BJ (cell line): Measurements from ENCODE around the gene MEIS1. TPM values are rescaled to one million over a fixed set of nuclear protein-coding genes. Genes with fewer than 3 reads are reported as not detected.

Experiments
- CTCF ChIA-PET: fragments of 350-600 bp; formaldehyde crosslinking; extraction: SDS; loops from one replicate; lab custom pipeline; 2021; ENCODE audit warnings: antibody characterized with exemption, inconsistent platforms; lab: Yijun Ruan, JAX
- POLR2A ChIA-PET: fragments of 300-600 bp; sonication (Branson Sonifier 250); formaldehyde crosslinking; extraction: SDS; loops from one replicate; lab custom pipeline; 2021; ENCODE audit warnings: antibody characterized with exemption; lab: Charles Lee
- DNase-seq: peaks from one replicate; pipeline ENCODE4 v3.0.0-alpha.2; 2011; ENCODE audit warnings: low read depth
- H3K27me3 ChIP-seq: 2 replicates; pipeline ENCODE4 v1.6.0; 2011; ENCODE audit warnings: low read length; ENCODE audit not compliant: control insufficient read depth, insufficient read depth
- H3K36me3 ChIP-seq: 2 replicates; pipeline ENCODE4 v1.5.1; 2011; ENCODE audit warnings: low read length; ENCODE audit not compliant: control insufficient read depth, insufficient read depth
- H3K4me3 ChIP-seq: 2 replicates; pipeline ENCODE4 v1.5.1; 2011; ENCODE audit warnings: low read depth, mild to moderate bottlenecking, control low read depth, low read length
- CTCF ChIP-seq: IDR thresholded peaks from 2 replicates; pipeline ENCODE4 v1.5.1; 2011; ENCODE audit warnings: low read depth, mild to moderate bottlenecking, control low read depth, inconsistent platforms, low read length, moderate library complexity; ENCODE audit not compliant: insufficient read depth
- polyA plus RNA-seq: library from polyadenylated mRNA; depleted of rRNA; stranded (reverse); fragments of >200 nt; gene quantifications from 2 replicates; pipeline ENCODE4 v1.2.3, GENCODE V29; 2011

Gene MEIS1
- polyA plus RNA-seq, 1 experiment, result 65.7 TPM

- H3K4me3 ChIP-seq, result no peak overlapping the region
- H3K27me3 ChIP-seq, result no peaks in the 10 kb centered on the region
- DNase-seq, result no peak
- ChIA-PET POLR2A (interaction anchor here (0.6 kb wide), 1 partner anchor 483 kb away, joined by 11 read pairs; no protein-coding TSS in a partner anchor), CTCF (no interaction called here)
- peaks cover 11% of the 10 kb centered on the region for H3K36me3 ChIP-seq
- TF ChIP-seq CTCF, result no peak
Measured at GRCh38 chr2:66528974-66529724, 94.2 kb downstream of the MEIS1 start.

- H3K27me3 ChIP-seq, result no peaks in the 10 kb centered on the region
- ChIA-PET CTCF (interaction anchor here (0.6 kb wide), 1 partner anchor 1134 kb away, joined by 4 read pairs; no protein-coding TSS in a partner anchor), POLR2A (no interaction called here)
- DNase-seq, result no peak
- no peak for TF ChIP-seq CTCF
- H3K4me3 ChIP-seq, result no peak overlapping the region
- H3K36me3 ChIP-seq, result peaks cover 9% of the 10 kb centered on the region
Measured at GRCh38 chr2:66530651-66531050, 95.7 kb downstream of the MEIS1 start.

GRCh38 chr2:66531155-66531554, 96.2 kb downstream of the MEIS1 start:
- TF ChIP-seq CTCF, result no peak
- Histone ChIP-seq H3K4me3 (no peak overlapping the region), H3K36me3 (peaks cover 8% of the 10 kb centered on the region), H3K27me3 (no peaks in the 10 kb centered on the region)
- ChIA-PET POLR2A (no interaction called here), CTCF (interaction anchor here (0.6 kb wide), 1 partner anchor 1134 kb away, joined by 4 read pairs; no protein-coding TSS in a partner anchor)
- DNase-seq, result no peak

- H3K4me3 ChIP-seq, result no peak overlapping the region
- no peaks in the 10 kb centered on the region for H3K27me3 ChIP-seq
- ChIA-PET POLR2A (no interaction called here), CTCF (no interaction called here)
- H3K36me3 ChIP-seq, result peaks cover 7% of the 10 kb centered on the region
- DNase-seq, result no peak
- TF ChIP-seq CTCF, result no peak
Measured at GRCh38 chr2:66531567-66531966, 96.6 kb downstream of the MEIS1 start.

GRCh38 chr2:66532972-66533868, 98.3 kb downstream of the MEIS1 start:
- TF ChIP-seq CTCF, result no peak
- ChIA-PET POLR2A (no interaction called here), CTCF (interaction anchor here (1.0 kb wide), 1 partner anchor 39 kb away, joined by 3 read pairs; no protein-coding TSS in a partner anchor)
- DNase-seq, result no peak
- peaks cover 6% of the 10 kb centered on the region for H3K36me3 ChIP-seq
- H3K4me3 ChIP-seq, result no peak overlapping the region
- no peaks in the 10 kb centered on the region for H3K27me3 ChIP-seq
